Brain microvascular endothelial cell (primary cell): ENCODE results near the gene PPFIA1.
"Not testable (repeated sequence)": the region's sequence is repeated elsewhere in the genome, so short reads cannot be mapped to it uniquely, and the experiment has no call there.

ENCODE experiments used
- DNase-seq: peaks from one replicate; pipeline ENCODE4 v3.0.0-alpha.2; 2020
- H3K27ac ChIP-seq: fragments of 250-450 bp; sonication (Bioruptor Pico); 2 replicates; pipeline ENCODE4 v1.5.1; 2020; ENCODE audit warnings: mild to moderate bottlenecking, moderate library complexity
- H3K27me3 ChIP-seq: fragments of 250-450 bp; sonication (Bioruptor Pico); replicated peaks from 2 replicates; pipeline ENCODE4 v1.5.1; 2020; ENCODE audit warnings: mild to moderate bottlenecking
- H3K36me3 ChIP-seq: fragments of 250-450 bp; sonication (Bioruptor Pico); replicated peaks from 2 replicates; pipeline ENCODE4 v1.5.1; 2020; ENCODE audit warnings: mild to moderate bottlenecking
- H3K4me3 ChIP-seq: 2 replicates; pipeline ENCODE4 v1.5.1; 2011; ENCODE audit warnings: low read depth, mild to moderate bottlenecking, control low read depth, low read length, moderate library complexity
- CTCF ChIP-seq: IDR thresholded peaks from 2 replicates; pipeline ENCODE4 v1.5.1; 2011; ENCODE audit warnings: low read depth, mild to moderate bottlenecking, moderate library complexity, low read length, control low read depth, inconsistent platforms; ENCODE audit errors: missing control alignments
- in situ Hi-C: cut with HindIII; loops from 2 replicates; pipeline ENCODE4 v1.10.0; 2017; ENCODE audit warnings: low sequenced_read_pairs, low pct_ligation_motif_present

The PPFIA1 gene

GRCh38 chr11:70327717-70328116, 57.2 kb downstream of the PPFIA1 start:
- H3K4me3 ChIP-seq, result no peak overlapping the region
- in situ Hi-C loops, result no loop called here
- H3K27me3 ChIP-seq, result no peaks in the 10 kb centered on the region
- peaks cover 29% of the 10 kb centered on the region for H3K36me3 ChIP-seq
- no peak for DNase-seq
- TF ChIP-seq CTCF, result no peak
- no peak overlapping the region for H3K27ac ChIP-seq

GRCh38 chr11:70328556-70328955, 58.1 kb downstream of the PPFIA1 start:
- in situ Hi-C loops, result no loop called here
- DNase-seq, result no peak
- H3K36me3 ChIP-seq, result peaks cover 37% of the 10 kb centered on the region
- H3K4me3 ChIP-seq, result no peak overlapping the region
- no peak for TF ChIP-seq CTCF
- H3K27ac ChIP-seq, result no peak overlapping the region
- H3K27me3 ChIP-seq, result no peaks in the 10 kb centered on the region

- in situ Hi-C loops, H3K27me3 ChIP-seq, H3K27ac ChIP-seq, DNase-seq, H3K4me3 ChIP-seq: not testable (repeated sequence)
- TF ChIP-seq CTCF, result peak; percentile 28
- peaks cover 53% of the 10 kb centered on the region for H3K36me3 ChIP-seq
Observed at GRCh38 chr11:70331320-70331843, 60.9 kb downstream of the PPFIA1 start.

- Histone ChIP-seq H3K36me3 (peaks cover 48% of the 10 kb centered on the region), H3K4me3 (no peak overlapping the region), H3K27me3 (no peaks in the 10 kb centered on the region), H3K27ac (no peak overlapping the region)
- in situ Hi-C loops, result no loop called here
- TF ChIP-seq CTCF, result no peak
- no peak for DNase-seq
Observed at GRCh38 chr11:70331901-70332300, 61.4 kb downstream of the PPFIA1 start.

GRCh38 chr11:70332567-70332966, 62.1 kb downstream of the PPFIA1 start:
- no peak overlapping the region for H3K4me3 ChIP-seq
- no peak for TF ChIP-seq CTCF
- H3K27me3 ChIP-seq, result no peaks in the 10 kb centered on the region
- DNase-seq, result no peak
- in situ Hi-C loops, result no loop called here
- peaks cover 45% of the 10 kb centered on the region for H3K36me3 ChIP-seq
- H3K27ac ChIP-seq, result no peak overlapping the region

GRCh38 chr11:70333261-70333660, 62.8 kb downstream of the PPFIA1 start:
- Histone ChIP-seq H3K27ac (no peak overlapping the region), H3K4me3 (no peak overlapping the region), H3K27me3 (no peaks in the 10 kb centered on the region), H3K36me3 (peaks cover 48% of the 10 kb centered on the region)
- in situ Hi-C loops, result no loop called here
- DNase-seq, result no peak
- no peak for TF ChIP-seq CTCF
